Amniotic stem cell (primary cell): Measurements from ENCODE around the gene RPP38.
A peak's percentile ranks its signal among the peaks of the same experiment; 100 is the strongest.

ENCODE experiments used
- DNase-seq: peaks from one replicate; lab custom pipeline; 2025; lab: John Stamatoyannopoulos, UW

The RPP38 gene

DNA sequence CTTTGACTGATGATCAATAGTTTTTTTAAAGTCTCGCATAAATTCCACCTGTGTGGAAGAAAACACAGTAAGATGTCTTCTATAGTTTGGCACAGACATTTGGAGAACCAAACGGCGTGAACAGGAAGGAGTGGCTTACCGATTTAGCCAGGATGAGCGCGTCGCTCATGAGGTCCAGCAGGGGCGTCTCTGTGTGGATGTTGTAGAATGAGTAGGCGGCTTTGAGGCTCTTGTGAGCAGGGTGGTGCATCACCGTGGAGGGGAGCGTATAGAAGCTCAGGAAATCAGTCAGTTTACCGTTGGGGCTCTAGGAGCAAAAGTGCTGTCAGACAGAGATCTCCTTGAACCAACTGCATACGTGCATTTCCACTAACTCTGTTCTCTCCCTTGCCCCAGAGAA, 15.5 kb downstream of the RPP38 start:
- DNase-seq, result no peak

- no peak for DNase-seq
These were observed 16.6 kb downstream of the RPP38 start for GRCh38 chr10:15113766-15114165.

- no peak for DNase-seq
These were observed 19.1 kb downstream of the RPP38 start for GRCh38 chr10:15116225-15116624.

DNA sequence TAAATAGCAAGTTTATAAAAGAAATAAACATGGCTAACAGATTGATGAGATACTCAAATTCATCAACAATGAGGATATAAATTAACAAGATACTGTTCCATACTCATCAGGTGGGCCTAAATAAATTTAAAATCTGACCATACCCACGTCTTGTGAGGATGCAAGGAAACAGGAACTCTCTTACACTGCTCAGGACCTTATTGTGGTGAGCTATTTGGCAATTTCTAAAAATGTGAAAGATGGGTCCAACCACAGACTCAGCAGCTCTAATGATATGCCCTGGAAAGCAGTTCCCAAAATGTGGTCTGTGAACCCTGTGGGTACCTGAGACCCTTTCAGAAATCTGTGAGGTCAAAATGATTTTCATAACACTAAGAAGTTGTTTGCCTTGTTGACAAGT, 21.5 kb downstream of the RPP38 start:
- no peak for DNase-seq

DNA sequence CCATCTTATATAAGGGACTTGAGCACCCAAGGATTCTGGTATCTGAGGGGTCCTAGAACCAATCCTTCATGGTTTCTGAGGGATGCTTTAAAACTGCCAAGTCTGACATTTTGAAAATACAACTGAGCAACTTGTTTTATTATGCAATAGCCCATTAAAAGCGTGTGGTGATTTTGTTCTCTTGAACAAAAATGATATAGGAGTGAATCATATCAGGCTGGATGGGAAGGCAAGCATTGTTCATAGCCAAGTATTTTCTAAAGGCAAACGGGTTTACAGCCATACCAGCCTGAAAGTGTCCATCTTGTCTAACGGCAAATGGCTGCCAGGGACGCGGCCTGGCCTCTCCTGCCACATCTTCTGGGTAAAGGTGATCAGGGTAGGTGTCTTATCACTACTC, 23.4 kb downstream of the RPP38 start:
- no peak for DNase-seq

DNA sequence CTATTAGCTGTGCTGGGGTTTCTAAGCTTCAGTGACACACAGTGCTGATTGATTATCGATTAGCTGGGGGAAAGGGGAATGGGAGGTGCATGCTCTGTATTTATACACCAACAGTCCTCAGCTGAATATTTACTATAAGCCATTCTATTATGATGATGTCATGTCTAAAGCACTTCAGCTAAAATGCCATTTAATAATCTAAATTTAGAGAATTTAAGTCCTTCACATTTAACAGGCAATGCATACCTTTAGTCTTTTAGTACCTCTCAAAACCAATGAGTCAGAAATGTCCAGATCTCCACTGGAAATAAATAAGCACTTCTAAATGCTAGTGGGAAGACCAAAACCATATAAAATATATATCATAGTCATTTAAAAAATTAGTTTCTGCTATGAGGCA, 24.6 kb downstream of the RPP38 start:
- DNase-seq, result no peak

- no peak for DNase-seq
These were observed 25.4 kb downstream of the RPP38 start for GRCh38 chr10:15122477-15123030.

GRCh38 chr10:15123749-15124184, 26.6 kb downstream of the RPP38 start:
- peak; percentile 9 for DNase-seq

DNA sequence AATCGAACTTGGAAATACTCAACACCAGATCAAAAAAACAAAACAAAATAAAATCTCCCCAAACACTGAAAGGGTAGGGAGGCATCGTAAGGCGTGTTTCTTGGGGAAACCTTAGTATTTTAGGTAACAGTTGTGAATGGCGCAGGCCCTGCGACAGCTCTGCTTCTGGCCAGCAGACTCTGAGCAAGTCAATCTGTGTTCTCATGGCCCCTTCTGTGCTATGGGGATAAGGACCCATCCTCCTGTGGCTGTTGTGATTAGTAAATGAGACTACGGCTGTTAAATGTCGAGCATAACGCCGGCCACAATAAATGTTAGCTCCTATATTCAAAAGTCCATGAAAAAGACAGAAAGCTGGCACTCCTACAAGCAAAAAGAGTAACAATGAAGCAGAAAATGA, 27.0 kb downstream of the RPP38 start:
- no peak for DNase-seq

DNA sequence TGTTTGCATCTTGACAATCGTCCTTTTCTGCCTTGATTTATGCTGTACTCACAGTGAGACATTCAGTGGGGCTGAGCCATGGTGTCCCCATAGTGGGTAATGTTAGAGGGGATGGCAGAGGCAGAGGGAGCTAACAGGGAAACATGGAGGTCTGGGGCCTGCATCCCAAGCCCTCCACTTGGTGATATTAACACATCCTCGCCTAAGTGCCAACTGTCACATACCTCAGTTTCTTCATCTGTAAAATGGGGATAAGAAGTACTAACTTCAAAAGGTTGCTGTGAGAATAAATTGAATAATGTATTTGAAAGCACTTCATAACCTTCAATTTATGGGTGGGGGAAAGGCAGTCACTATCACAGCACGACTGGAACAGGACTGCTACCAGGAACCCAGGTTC, 27.8 kb downstream of the RPP38 start:
- DNase-seq, result no peak

- no peak for DNase-seq
These were observed 34.2 kb downstream of the RPP38 start for GRCh38 chr10:15131330-15131729.

GRCh38 chr10:15136129-15137035, 39.2 kb downstream of the RPP38 start:
- no peak for DNase-seq

GRCh38 chr10:15137036-15137359, 39.8 kb downstream of the RPP38 start:
- no peak for DNase-seq

GRCh38 chr10:15137636-15138035, 40.5 kb downstream of the RPP38 start:
- no peak for DNase-seq

- DNase-seq, result no peak
These were observed 43.5 kb downstream of the RPP38 start for GRCh38 chr10:15140698-15141097.

DNA sequence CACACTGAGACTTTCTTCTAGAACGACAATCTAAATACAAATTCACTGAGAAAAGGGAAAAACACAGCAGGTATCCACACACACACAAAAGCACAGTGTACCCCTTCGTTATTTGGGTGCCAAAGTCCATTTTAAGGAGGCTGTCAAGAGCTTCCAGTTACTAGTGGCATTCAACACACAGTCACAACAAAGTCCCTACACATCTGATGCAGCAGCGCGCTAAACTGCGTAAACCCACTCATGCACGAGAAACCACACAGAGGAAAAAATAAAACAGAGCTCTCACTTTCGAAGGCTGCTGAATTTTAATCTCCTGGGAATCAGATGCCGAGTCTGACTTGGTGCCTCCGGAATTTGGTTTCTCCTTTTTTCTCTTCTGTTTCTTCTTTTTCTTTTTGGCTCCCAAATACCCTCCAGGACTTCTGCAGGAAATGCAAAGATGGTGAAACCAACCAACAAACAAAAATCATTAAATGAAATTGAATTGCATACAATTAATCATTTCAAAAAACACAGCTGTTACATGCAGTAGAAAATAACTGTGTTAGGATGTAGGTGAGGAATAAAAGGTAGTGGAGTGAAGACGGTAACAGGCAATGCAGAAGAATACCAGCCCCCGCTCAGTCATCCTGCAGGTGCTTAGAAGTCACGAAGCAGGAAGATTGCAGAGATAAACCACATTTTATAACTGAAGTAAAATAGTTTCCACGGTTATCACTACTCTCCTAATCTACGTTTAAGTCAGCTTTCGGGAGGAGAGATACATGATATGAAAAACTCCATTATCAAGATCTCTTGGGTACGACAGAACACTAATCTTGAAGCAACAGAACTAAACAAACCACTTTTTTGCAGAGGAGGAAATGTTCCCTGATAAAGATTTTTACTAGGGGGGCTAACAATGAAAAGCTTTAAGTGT, 44.2 kb downstream of the RPP38 start:
- no peak for DNase-seq

DNA sequence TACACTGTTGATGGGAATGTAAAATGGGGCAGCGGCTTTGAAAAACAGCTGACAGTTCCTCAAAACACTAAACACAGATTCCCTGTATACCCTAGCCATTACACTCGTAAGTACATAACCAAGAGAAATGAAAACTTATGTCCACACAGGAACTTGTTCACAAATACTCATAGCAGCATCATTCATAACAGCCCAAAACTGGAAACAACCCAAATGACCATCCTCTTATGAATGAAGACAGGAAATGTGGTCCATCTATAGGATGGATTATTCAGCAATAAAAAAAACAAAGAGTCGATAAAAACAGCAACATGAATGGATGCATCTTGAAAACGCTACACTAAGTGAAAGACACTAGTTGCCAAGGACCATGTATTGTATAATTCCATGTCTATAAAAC, 47.6 kb downstream of the RPP38 start:
- DNase-seq, result no peak

DNA sequence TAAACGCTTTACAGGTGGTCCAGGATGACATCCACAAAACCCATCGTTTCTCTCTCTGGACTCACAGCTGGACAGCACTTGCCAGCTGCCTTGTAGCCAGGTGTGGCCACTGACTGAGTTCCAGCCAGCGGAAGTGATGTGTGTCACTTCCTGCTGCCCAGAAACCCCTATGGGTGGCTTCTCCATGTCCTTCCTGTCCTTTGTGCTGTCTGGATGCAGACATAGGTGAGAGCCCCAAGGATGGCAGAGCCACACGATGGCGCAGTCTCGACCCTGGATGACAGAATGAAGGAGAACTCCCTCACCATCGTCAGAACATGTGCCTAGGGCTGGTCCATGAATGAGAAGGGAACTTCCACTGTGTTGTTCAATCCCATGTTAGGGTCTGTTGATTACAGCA, 49.2 kb downstream of the RPP38 start:
- DNase-seq, result no peak

DNA sequence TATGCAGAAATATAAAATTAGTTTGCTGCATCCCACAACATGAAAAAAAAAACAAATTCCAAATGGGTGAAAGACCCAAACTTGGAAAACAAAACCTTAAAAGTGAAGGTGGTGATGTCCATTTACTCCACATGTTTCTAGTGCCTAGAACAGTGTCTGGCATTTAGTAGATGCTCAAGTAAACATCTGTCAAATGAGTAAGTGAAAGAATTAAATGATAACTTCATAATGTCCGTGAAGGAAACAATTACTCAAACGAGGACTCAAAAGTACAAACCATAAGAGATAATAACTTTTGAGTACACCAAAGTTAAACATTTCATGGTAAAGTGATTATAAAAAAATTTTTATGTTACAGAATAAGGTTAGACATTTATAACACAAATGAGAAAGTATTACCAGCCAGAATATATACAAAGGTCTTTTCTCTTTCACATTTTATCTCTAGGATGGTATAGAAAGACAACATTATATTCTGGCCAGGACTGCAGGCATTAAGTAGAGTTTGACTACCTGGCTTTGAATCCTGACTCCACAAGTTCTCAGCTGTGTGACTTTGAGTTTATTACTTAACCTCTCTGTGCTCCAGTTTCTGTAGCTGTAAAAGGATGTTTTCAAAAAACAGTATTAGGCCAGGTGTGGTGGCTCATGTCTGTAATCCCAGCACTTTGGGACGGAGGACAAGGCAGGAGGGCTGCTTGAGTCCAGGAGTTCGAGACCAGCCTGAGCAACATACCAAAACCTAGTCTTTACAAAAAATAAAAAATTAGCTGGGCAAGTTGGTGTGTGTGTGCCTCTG, 50.6 kb downstream of the RPP38 start:
- DNase-seq, result no peak

DNA sequence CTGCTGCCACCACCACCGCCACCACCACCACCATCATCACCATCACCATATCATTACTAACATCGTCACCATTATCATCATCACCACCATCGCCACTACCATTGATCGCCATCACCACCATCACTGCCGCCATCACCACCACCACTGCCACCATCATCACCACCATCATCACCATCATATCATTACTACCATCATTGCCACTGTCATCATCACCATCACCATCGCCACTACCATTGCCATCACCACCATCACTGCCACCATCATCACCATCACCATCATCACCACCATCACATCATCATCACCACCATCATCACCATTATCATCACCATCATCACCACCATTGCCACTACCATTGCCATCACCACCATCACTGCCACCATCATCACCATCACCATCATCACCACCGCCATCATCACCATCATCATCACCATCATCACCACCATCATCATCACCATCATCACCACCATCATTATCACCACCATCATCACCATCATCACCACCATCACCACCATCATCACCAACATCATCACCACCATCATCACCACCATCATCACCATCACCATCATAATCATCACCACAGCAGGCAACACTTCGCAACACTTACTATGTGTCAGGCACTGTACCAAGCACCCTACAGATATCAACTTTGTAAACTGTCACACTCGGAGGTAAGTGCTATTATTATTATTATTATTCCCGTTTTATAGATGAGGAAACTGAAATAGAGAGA, 52.1 kb downstream of the RPP38 start:
- no peak for DNase-seq

DNA sequence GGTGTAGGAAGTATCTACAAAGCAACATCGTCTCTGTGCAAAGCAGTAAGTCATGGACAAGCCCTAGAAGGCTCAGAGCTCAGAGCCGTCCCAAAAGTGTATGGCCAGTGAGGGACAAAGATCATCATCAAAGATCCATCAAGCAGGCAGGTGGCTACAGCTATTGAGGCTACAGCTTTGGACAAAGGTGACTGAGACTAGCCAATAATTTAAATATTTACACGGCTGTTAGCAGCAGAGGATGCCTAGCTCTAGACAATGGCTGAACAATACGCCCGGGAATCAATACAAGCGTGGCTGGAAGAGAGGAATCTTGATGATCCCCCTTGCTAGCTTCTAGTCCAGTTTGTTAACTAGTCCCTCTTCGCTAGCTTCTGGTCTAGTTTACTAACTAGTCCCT, 53.4 kb downstream of the RPP38 start:
- DNase-seq, result no peak
